GM21576 (cell line): ENCODE data around the gene EYA2.

Source experiments
- ATAC-seq: cut with Tn5 transposase; IDR thresholded peaks from one replicate; pipeline ENCODE4 v1.9.1; 2021; ENCODE audit warnings: mild to moderate bottlenecking, moderate library complexity; ENCODE audit not compliant: unreplicated experiment

EYA2 gene

DNA sequence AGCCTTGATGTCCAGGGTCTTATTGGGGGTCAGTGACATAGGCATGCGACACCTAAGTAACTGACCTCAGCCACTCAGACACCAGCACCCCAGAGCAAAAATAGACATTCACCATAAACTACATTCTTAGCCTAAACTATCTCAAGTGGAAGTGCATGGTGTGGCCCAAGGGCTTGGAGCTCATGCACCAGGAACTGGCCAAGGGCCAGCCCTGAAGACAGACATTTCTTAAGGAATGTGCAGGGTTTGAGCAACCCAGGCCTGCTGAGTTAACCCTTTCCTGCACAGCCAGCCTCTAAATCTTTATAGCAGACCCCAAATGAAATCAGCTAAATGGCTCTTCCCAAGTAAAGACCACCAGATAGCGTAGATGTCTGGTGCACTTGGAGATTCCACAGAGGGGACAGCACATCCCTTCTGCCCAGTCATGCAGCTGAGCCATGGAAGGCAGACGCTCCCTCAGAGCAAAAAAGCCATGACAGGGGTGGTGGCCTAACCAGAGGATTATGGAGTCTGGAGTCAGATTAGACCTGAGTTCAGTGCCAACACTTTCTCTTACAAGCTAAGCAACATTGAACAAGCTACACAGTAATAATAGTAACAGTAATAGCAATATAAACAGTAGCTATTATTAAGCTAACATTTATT lies 239.3 kb downstream of the EYA2 start:
- ATAC-seq: no peak

GRCh38 chr20:47136782-47137181 lies 242.1 kb downstream of the EYA2 start:
- no peak for ATAC-seq

DNA sequence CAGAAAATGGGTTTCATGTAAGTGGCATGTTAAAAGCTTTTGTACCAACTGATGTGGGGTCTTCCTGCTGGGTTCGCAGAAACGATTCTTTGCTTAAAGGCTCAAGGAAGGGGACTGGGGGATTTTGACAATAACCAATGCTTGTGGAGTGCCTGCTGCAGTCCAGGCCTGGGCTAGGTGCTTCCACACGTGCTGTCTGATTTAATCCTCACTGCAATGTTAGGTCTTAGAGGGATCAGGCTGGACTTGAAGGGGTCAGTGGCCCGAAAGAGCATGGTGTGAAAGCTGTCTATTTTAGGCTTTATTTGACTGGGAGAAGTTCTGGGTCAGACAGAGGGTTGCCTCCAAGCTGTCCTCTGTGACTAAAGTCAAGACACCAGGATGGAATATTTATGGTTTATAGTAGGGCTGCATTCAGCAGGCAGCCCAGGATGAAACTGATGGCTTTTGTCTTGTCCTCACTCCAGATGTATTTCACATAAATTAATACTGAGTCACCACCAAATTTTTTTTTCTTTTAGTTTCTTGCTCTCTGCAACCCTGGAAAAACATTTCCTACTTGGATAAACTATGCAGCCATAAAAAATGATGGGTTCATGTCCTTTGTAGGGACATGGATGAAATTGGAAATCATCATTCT lies 242.7 kb downstream of the EYA2 start:
- ATAC-seq: no peak

- ATAC-seq: no peak
Measured at GRCh38 chr20:47139934-47140535, 245.4 kb downstream of the EYA2 start.

- ATAC-seq: no peak
Measured at GRCh38 chr20:47141350-47141921, 246.8 kb downstream of the EYA2 start.

DNA sequence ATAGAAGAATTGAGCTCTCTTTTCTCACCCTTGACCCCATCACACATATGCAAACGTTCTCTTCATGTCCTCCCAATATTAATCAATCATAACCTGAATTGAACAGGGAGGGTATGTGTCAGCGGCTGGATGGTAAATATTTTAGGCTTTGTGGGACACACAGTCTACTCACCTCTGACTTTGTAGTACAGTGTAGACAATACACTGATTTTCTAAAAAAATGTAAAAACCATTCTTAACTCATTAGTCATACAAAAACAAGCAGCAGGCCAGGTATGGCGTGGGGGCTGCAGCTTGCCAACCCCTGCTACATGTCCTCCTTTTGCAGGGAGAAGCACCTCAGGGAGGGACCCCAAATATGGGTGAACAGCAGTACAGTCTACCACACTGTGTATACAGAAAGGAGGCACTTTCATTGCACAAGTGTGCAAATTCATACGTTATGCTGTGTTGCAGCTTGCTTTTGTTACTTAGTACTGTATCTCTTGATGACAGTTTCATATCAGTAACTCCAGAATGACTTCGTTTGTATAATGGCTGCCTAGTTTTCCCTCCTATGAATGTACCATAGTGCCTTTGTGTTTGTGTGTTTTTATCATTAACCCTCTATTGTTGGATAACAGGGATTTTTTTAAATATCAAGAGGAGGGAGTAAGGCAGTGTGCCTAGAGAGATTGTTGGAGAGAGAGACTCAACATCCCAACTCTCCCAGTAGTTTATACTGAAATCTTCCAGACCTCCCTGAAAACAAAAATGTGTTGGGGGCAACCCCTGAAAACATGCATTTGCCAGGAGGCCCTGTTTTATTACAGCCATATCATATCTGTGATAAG lies 247.5 kb downstream of the EYA2 start:
- no peak for ATAC-seq

DNA sequence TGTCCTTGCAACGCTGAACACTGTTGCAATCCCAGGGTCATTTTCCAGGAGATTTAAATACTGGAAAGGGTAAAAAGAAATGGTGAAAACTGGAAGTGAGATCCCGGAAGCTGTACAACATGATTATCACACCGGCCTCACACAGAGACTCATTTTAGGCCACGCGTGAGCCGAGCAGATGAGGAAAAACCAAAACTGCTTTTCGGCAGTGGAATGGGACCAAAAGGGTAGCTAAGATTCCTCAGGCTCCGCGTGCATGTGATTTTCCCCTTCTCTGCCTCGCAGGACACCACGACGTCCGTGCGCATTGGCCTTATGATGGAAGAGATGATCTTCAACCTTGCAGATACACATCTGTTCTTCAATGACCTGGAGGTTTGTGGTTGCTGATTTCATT lies 248.1 kb downstream of the EYA2 start:
- no peak for ATAC-seq

DNA sequence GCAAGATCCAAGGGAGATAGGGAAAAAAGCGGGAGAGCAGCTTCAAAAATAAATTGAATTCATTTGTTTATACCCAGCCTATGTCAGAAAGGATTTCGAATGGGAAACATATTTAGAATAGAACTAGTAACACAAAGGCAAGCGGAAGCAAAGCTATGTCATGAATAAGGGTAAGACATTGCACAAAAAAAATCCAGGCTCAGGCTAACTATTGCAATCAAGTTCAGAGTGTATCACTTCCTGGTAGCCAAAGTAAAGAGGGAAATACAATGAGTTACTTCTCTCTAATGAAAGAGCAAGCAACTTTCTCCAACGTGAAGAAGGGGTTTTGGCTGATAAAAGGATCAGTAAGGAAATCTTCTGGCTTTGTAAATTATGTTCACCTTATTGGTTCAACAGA lies 249.0 kb downstream of the EYA2 start:
- ATAC-seq: no peak

- no peak for ATAC-seq
Measured at GRCh38 chr20:47144463-47144862, 249.8 kb downstream of the EYA2 start.

DNA sequence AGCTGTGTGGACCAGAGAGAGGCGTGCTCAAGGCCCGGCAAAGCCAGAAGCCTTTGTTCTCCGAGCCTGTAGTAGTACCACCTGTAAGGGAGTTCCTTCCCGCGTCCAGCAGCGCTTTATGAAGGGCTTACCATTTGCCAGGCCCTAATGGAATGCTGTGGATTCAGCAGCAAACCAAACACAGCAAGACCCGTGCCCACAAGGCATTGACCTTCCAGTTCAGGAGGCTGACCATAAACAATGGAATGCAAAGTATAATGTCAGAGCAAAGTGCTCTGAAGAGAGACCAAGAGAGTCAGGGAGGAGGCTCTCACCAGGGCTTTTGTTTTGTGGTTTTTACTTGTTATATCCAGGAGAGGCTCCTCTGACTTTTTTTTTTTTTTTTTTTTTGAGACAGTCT lies 252.0 kb downstream of the EYA2 start:
- ATAC-seq: no peak

GRCh38 chr20:47148059-47148458 lies 253.4 kb downstream of the EYA2 start:
- no peak for ATAC-seq

DNA sequence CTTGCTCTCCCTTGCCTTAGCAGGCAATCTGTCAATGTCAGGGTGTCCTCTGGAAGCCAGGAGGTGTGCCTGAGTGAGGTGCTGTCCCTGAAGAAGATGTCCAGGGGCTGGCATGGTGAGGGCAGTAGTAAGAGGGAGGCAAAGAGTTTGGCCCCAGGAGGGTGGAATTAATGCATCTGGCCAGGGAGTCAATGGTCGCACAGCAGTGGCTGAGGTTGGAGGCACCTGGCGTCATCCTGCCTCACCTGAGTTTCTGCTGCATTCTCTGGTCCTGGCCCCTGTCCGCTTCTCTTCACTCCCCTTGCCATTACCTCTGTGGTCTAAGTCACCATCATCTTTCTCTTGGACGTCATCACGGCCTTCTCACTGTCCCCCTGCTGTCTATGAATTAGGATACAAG lies 255.3 kb downstream of the EYA2 start:
- ATAC-seq: no peak

DNA sequence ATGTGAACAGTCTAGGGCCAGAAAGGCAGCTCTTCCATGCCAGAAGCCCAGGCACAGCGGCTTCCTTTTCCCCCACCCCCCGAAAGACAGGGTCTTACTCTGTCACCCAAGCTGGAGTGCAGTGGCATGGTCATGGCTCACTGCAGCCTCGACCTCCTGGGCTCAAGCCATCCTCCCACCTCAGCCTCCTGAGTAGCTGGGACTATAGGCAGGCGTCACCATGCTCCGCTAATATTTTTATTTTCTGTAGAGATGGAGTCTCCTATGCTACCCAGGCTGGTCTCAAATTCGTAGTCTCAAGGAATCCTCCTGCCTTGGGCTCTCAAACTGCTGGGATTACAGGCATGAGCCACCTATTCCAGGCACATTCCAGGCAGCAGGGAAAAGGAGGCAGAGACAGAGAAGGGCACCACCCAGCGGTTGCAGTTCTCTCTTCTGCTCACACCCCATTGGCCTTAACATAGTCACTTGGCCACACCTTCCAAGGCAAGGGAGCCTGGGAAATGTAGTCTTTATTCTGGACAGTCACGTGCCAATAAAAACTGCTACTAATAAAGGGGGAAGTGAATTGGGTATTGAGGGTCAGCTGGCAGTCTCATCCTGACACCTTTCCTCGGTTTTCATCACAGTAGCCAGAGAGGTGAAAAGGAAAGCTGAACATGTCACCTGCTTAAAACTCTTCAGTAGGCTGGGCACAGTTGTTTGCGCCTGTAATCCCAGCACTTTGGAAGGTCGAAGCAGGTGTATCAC lies 255.9 kb downstream of the EYA2 start:
- ATAC-seq: no peak

GRCh38 chr20:47152068-47152467 lies 257.4 kb downstream of the EYA2 start:
- ATAC-seq: no peak

GRCh38 chr20:47154089-47154488 lies 259.4 kb downstream of the EYA2 start:
- ATAC-seq: no peak

- no peak for ATAC-seq
Measured at GRCh38 chr20:47156301-47157137, 261.9 kb downstream of the EYA2 start.

DNA sequence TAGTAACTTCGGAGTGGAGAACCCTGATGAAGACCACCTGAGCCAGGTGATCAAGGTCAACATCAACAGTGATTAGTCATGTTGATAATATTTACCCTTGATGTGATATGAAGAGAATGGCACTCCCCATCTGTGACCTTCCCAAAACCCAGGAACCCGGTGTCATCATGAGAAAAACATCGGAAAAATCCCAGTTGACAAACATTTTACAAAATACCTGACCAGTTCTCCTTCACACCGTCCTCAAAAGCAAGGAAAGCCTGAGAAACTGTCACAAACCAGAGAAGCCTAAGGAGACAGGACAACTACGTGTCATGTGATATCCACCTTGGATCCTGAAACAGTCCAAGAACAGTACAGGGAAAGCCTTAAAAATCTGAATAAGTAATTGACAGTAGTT lies 264.5 kb downstream of the EYA2 start:
- no peak for ATAC-seq

DNA sequence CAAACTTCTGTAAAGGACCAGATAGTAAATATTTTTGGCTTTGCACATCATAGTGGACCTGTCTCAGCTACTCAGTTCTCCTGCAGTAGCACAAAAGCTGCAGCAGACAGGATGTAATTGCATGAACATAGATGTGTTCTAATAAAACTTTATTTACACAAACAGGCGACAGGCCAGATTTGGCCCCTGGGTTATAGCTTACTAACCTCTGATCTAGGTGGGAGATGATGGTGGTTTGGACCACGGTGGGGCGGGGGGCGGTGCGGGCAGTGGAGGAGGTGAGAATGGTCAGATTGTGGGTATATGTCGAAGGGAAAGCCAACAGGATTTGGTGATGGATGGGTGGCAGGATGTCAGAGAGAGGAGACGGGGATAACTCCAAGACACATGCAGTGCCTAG lies 265.6 kb downstream of the EYA2 start:
- ATAC-seq: no peak

DNA sequence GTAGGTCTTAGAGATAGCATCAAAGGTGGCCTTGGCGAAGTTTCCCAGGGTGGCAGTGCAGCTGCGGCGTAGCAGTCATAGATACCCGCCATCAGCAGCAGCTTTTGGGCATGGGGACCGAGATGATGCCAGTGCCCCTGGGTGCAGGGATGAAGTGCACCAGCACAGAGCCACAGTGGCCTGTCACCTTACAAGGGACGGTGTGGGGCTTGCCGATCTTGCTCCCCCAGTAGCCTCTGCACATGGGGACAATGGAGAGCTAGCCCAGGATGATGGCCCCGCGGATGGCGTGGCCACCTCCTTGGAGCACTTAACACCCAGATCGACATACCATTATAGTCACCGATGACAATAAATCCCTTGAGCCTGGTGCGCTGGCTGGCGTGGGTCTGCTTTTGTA lies 266.3 kb downstream of the EYA2 start:
- ATAC-seq: no peak

GRCh38 chr20:47161411-47161810 lies 266.8 kb downstream of the EYA2 start:
- no peak for ATAC-seq
